Gastrocnemius medialis (tissue), 4 donors: ENCODE results near the gene KLHL30.

Source experiments
- POLR2A ChIP-seq, 2 donors: fragments of 450-650 bp; IDR thresholded peaks; one replicate each; pipeline ENCODE4 v1.6.1; 2017; ENCODE audit warnings: antibody characterized with exemption in 2 of 2, mild to moderate bottlenecking in 2 of 2, moderate library complexity in 2 of 2
- TF ChIP-seq, protein P1 (sequence below), 5 experiments: fragments of 450-650 bp in 3 of 5; fragments of 200-600 bp in 2 of 5; sonication (generic) in 2 of 5; IDR thresholded peaks in 4 of 5; conservative IDR thresholded peaks in 1 of 5; 1 replicate in 4 of 5; 2 replicates in 1 of 5; pipeline ENCODE4 v1.5.1; 2016 to 2019; ENCODE audit warnings: antibody characterized with exemption in 5 of 5, mild to moderate bottlenecking in 3 of 5, moderate library complexity in 3 of 5

- TF ChIP-seq, protein P1, sequence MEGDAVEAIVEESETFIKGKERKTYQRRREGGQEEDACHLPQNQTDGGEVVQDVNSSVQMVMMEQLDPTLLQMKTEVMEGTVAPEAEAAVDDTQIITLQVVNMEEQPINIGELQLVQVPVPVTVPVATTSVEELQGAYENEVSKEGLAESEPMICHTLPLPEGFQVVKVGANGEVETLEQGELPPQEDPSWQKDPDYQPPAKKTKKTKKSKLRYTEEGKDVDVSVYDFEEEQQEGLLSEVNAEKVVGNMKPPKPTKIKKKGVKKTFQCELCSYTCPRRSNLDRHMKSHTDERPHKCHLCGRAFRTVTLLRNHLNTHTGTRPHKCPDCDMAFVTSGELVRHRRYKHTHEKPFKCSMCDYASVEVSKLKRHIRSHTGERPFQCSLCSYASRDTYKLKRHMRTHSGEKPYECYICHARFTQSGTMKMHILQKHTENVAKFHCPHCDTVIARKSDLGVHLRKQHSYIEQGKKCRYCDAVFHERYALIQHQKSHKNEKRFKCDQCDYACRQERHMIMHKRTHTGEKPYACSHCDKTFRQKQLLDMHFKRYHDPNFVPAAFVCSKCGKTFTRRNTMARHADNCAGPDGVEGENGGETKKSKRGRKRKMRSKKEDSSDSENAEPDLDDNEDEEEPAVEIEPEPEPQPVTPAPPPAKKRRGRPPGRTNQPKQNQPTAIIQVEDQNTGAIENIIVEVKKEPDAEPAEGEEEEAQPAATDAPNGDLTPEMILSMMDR (IDR thresholded peaks at IDR 0.05 in 4 of 5, conservative IDR thresholded peaks at IDR 0.05 in 1 of 5): no peak
- no peak for TF ChIP-seq POLR2A (IDR thresholded peaks at IDR 0.05)
These were observed 15.9 kb upstream of the KLHL30 start for GRCh38 chr2:238122287-238123217.
